Stimulated activated CD8-positive, alpha-beta memory T cell treated with anti-CD3 and anti-CD28 coated beads, Interleukin-12 subunit alpha, Interleukin-12 subunit beta, amount 100 ng/mL, for 24 hours (primary cell): ENCODE data around the gene KIF17.

Source experiments
- DNase-seq: peaks from one replicate; pipeline ENCODE4 v3.0.0-alpha.2; 2020; ENCODE audit errors: extremely low read depth

KIF17 gene

GRCh38 chr1:20717452-20718342 lies at the start of gene KIF17:
TSS of gene KIF17 (minus strand) at chr1:20718007. CDS start at chr1:20717706, 301 bp downstream.
- no peak for DNase-seq

GRCh38 chr1:20767271-20767670 lies 49.5 kb upstream of the KIF17 start:
- no peak for DNase-seq

- no peak for DNase-seq
These were observed 45.6 kb upstream of the KIF17 start for GRCh38 chr1:20763417-20763816.

- DNase-seq = no peak
These were observed 42.5 kb upstream of the KIF17 start for GRCh38 chr1:20760322-20760721.

- DNase-seq = no peak
These were observed 35.8 kb upstream of the KIF17 start for GRCh38 chr1:20753589-20753988.

GRCh38 chr1:20751462-20751990 lies 33.7 kb upstream of the KIF17 start:
- no peak for DNase-seq

- no peak for DNase-seq
These were observed 24.9 kb upstream of the KIF17 start for GRCh38 chr1:20742671-20743070.

- no peak for DNase-seq
These were observed 23.0 kb upstream of the KIF17 start for GRCh38 chr1:20740781-20741180.

- DNase-seq = no peak
These were observed 21.4 kb upstream of the KIF17 start for GRCh38 chr1:20739225-20739624.

GRCh38 chr1:20735581-20736111 lies 17.8 kb upstream of the KIF17 start:
- DNase-seq = no peak

- DNase-seq = no peak
These were observed 15.7 kb upstream of the KIF17 start for GRCh38 chr1:20733360-20733975.

- peak; percentile 49 for DNase-seq
These were observed 15.0 kb upstream of the KIF17 start, which contains the start of gene SH2D5 for GRCh38 chr1:20732588-20733359. TSS of gene SH2D5 (minus strand) at chr1:20732703. CDS start at chr1:20728044, 4,659 bp downstream.

GRCh38 chr1:20732071-20732587 lies 14.3 kb upstream of the KIF17 start:
- DNase-seq = peak; percentile 26

- no peak for DNase-seq
These were observed 13.5 kb upstream of the KIF17 start for GRCh38 chr1:20731057-20731991.

GRCh38 chr1:20730690-20731056 lies 12.9 kb upstream of the KIF17 start:
- DNase-seq = no peak

- no peak for DNase-seq
These were observed 12.3 kb upstream of the KIF17 start for GRCh38 chr1:20729990-20730689.

GRCh38 chr1:20729155-20729931 lies 11.5 kb upstream of the KIF17 start:
- DNase-seq = no peak

GRCh38 chr1:20728371-20729154 lies 10.8 kb upstream of the KIF17 start:
- no peak for DNase-seq
